Stimulated activated CD8-positive, alpha-beta memory T cell treated with anti-CD3 and anti-CD28 coated beads, Interleukin-4, amount 100 ng/mL, for 24 hours (primary cell): Measurements from ENCODE around the gene LDLRAD2.

Experiments
- DNase-seq: peaks from one replicate; pipeline ENCODE4 v3.0.0-alpha.2; 2020; ENCODE audit warnings: low read depth

Gene LDLRAD2

GRCh38 chr1:21843996-21844395, 31.9 kb downstream of the LDLRAD2 start:
- DNase-seq = no peak

- no peak for DNase-seq
Measured at GRCh38 chr1:21845646-21846641, 33.9 kb downstream of the LDLRAD2 start.

- DNase-seq = no peak
Measured at GRCh38 chr1:21847223-21848205, 35.4 kb downstream of the LDLRAD2 start.

DNA sequence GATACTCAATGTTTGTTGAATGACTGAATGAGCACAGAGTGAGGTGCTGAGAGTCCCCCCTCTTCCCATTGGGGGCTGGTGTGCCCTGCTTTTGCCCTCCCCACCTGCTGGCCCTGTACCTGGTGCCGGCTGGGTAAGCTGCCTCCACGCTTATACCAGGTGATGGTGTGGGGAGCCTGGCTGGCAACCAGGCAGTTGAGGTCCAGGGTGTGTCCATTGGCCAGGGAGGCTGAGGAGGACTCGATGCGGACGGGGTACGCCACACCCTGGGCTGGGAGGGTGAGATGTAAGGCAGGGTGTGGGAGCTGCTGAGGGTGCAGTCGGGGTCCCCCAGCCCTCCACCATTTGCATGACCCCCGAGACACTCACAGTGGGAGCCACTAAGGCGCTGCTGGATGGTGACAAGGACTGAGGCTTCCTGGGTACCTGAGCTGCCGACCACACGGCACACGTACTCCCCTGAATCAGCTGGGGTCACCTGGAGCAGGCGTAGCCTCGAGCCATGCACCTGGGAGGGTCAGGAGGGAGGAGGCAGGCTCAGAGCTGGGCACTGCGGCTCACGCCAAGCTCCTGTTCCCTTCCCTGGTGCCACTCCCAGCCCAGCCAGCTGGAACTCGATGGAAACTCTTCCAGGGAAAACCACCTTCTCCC, 36.6 kb downstream of the LDLRAD2 start:
- no peak for DNase-seq

- no peak for DNase-seq
Measured at GRCh38 chr1:21849909-21850576, 38.0 kb downstream of the LDLRAD2 start.

GRCh38 chr1:21851430-21852250, 39.6 kb downstream of the LDLRAD2 start:
- DNase-seq = no peak

DNA sequence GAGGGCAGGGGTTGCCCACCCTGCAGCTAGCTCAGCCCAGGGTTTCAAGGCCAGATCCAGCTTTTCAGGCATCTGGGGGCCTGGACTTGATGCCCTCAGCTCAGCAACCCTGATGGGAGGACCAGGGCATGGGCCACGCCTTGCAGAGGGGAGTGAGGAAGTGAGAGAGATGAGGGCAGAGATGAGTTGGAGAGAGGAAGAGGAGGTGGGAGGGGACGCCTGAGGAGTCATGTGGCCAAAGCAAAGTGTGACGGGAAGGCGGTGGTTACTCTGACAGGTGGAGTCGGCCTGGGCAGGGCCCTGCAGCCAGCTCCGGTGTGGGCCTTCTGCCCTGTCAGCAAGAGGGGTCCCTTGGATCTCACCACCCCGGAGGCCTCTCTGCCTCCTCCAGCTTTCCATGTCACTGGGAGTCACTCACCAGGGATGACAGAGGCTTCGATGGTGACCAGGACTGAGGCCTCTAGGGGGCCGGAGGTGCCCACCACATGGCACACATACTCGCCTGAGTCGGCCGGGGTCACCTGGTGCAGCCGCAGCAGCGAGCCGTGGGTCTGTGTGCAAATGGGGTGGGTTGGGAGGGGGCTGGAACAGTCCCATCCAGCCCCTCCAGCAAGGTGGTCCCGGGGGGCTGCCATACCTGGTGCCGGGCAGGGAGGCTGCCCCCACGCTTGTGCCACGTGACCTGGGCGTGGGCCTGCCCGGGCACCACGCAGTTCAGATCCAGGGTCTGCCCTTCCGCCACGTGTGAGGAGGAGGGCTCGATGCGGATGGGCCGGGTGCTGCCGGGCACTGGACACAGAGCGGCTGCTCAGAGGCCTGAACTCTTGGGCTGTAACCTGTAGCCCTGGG, 40.4 kb downstream of the LDLRAD2 start:
- DNase-seq = no peak

- no peak for DNase-seq
Measured at GRCh38 chr1:21853131-21853427, 41.0 kb downstream of the LDLRAD2 start.

- DNase-seq = no peak
Measured at GRCh38 chr1:21854090-21854750, 42.2 kb downstream of the LDLRAD2 start.

- no peak for DNase-seq
Measured at GRCh38 chr1:21854751-21855131, 42.7 kb downstream of the LDLRAD2 start.

DNA sequence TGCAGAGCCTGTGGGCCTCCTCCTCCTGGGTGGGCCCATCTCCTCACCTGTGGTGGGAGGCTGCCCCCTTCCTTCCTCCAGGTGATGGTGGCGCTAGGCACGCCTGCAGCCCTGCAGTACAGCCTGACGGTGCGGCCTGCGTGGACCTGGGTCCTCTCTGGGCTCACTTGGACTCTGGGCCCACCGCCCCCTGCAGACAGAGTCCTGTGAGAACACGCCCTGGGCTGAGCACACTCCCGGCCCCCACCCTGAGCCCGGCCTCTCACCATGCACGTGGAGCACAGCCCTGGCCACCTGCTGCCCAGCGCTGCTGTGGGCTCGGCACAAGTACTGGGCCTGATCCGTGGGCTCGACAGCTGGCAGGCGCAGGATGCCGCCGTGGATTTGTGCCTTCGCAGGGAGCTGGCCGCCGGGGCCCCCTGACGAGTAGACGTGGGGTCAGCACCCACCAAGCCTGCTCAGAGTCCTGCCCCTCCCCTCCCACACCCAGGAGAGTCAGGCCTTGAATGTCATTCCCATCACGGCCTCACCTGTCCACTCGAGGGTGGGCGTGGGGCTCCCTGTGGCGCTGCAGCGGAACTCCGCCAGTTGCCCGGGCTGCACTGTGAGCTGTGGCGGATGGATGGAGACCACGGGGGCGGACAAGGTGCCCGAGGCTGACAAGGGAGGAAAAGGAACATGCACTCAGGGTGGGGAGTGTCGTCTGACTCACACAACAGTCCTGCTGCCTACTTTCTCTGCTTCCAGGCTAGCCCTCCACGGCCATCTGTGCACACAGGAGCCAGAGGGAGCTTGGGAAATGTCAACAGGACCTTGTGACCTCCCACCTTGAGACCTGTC, 43.4 kb downstream of the LDLRAD2 start:
- no peak for DNase-seq

- no peak for DNase-seq
Measured at GRCh38 chr1:21857142-21857839, 45.2 kb downstream of the LDLRAD2 start.

GRCh38 chr1:21857840-21858670, 46.0 kb downstream of the LDLRAD2 start:
- DNase-seq = no peak

DNA sequence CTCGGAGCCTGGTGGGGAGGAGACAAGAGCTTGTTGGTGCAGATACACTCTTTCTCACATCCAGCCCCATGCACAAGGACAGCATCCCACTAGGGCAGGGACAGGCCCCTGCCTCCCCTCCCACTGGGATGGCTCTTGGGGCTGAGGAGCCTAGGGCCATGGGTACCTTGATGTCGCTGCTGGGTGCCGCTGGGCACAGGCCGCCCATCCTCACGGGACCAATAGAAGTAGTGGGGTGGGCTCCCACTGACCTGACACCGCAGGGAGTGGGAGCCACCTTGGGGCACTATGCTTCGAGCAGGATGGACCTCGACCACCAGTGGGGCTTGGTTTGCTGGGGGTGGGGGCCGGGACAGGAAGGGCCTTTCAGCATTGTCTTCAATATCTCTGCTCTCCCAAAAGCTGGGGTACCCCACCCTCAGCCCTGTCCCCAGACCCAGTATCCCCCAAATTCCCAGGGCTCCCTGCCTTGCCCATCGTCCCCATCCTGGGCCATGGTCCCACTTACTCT, 47.7 kb downstream of the LDLRAD2 start:
- DNase-seq = no peak

DNA sequence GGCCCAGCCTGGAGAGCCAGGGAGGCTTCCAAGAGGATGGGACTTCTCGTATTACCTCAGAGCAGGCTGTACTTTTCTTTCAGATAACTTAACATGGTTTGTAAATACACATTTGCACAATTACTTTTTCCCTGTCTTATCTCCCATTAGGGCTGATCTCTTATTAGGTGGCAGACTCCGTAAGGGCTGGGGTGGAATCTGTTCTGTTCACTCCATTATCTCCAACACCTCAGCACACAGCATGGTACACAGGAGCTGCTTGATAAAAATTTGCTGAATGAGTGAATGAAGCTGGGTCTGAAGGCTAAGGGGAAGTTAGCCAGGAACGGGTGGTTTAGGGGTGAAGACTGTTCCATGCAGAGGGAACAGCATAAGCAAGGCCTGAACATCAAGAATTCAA, 48.9 kb downstream of the LDLRAD2 start:
- DNase-seq = no peak

DNA sequence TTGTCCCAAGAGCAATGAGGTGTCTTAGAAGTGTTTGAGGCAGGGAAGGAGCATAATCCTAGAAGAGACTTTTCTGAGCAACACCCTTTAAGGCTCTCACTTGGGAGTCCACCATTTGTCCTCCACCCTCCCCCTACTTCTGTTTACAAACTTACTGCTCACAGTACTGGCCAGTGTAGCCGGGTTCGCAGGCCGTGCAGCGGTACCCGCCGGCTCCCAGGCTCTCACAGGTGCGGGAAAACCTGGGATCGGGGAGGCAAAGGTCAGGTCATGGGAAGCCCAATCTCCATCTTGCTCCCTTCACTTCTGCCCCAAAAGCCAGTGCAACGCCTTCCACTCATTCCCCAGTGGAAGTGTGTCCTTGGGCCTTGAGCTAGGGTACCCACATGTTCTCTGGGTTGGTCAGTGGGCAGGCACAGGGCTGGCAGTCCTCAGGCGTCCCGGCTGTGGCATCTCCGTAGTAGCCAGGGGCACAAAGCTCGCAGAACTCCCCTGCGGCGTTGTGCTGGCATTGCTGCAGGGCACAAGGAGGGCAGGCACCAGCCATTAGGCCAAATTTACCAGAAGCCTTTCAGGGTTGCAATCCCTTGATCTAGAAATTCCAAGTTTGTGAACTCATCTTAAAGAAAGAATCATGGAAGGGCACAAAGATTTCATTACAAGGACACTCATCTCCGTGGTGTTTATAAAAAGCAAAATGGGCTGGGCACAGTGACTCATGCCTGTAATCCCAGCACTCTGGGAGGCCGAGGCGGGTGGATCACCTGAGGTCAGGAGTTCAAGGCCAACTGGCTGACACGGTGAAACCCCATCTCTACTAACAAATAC, 49.8 kb downstream of the LDLRAD2 start:
- no peak for DNase-seq
